HCT116 (cell line): ENCODE measurements around the gene LYRM4. TPM values are rescaled to one million over a fixed set of nuclear protein-coding genes. Genes with fewer than 3 reads are reported as not detected.

Experiments
- ATAC-seq: fragments of 200-7000 bp; cut with Tn5 transposase; 2 replicates; pipeline ENCODE4 v1.9.1; 2020; ENCODE audit warnings: mild to moderate bottlenecking, moderate library complexity
- BruUV-seq: library from RNA; stranded (reverse); fragments of 400-500 nt; replicated peaks from 2 replicates; lab custom pipeline; 2021; lab: Mats Ljungman, UMichigan
- CTCF ChIA-PET: fragments of 300-600 bp; sonication (Branson Sonifier 250); formaldehyde crosslinking; loops from one replicate; lab custom pipeline; 2021; ENCODE audit warnings: antibody characterized with exemption; lab: Charles Lee
- POLR2A ChIA-PET: fragments of 300-600, 350-600 bp; sonication (Branson Sonifier 250); formaldehyde crosslinking; loops from one replicate; lab custom pipeline; 2021; ENCODE audit warnings: antibody characterized with exemption; lab: Charles Lee
- RAD21 ChIA-PET, 2 experiments: fragments of 300-600 bp; sonication (Branson Sonifier 250); formaldehyde crosslinking; loops; one replicate each; lab custom pipeline; 2023; ENCODE audit warnings: low total read pairs in 2 of 2; ENCODE audit not compliant: uncharacterized antibody in 2 of 2, unreplicated experiment in 2 of 2, low non-redundant PET in 1 of 2; lab: Charles Lee
- DNase-seq: peaks from one replicate; pipeline ENCODE4 v3.0.0-alpha.2; 2010; ENCODE audit warnings: low read depth, low spot score
- H2AFZ ChIP-seq: fragments of 200-600 bp; shearing (Covaris generic), sonication (generic); 2 replicates; pipeline ENCODE4 v1.6.1; 2017; ENCODE audit warnings: low read depth, mixed run types, mixed read lengths, antibody characterized with exemption, low read length; ENCODE audit not compliant: poor library complexity, severe bottlenecking
- H3K27ac ChIP-seq: 2 replicates; pipeline ENCODE4 v1.5.1; 2012; ENCODE audit warnings: low read depth, low read length
- H3K27me3 ChIP-seq: fragments of 200-600 bp; sonication (generic); 2 replicates; pipeline ENCODE4 v1.6.1; 2016; ENCODE audit warnings: mixed run types, low read length, mixed read lengths; ENCODE audit not compliant: insufficient read depth
- H3K36me3 ChIP-seq, 2 experiments: fragments of 200-500 bp in 1 of 2; fragments of 200-600 bp in 1 of 2; sonication (Bioruptor generic) in 1 of 2; sonication (generic) in 1 of 2; 2 replicates each; pipeline versions ENCODE4 v1.5.1 to v1.6.1; 2014 to 2016; ENCODE audit warnings: low read length in 2 of 2, inconsistent platforms in 1 of 2, mixed read lengths in 1 of 2, mixed run types in 1 of 2; ENCODE audit not compliant: insufficient read depth in 2 of 2, control insufficient read depth in 1 of 2
- H3K4me1 ChIP-seq, 2 experiments: fragments of 200-600 bp in 1 of 2; sonication (generic) in 1 of 2; 2 replicates each; pipeline versions ENCODE4 v1.5.1 to v1.6.1; 2012 to 2017; ENCODE audit warnings: low read length in 2 of 2, inconsistent platforms in 1 of 2, mild to moderate bottlenecking in 1 of 2, mixed read lengths in 1 of 2, mixed run types in 1 of 2, moderate library complexity in 1 of 2; ENCODE audit not compliant: insufficient read depth in 2 of 2, control insufficient read depth in 1 of 2
- H3K4me2 ChIP-seq: fragments of 200-600 bp; sonication (generic); 2 replicates; pipeline ENCODE4 v1.6.1; 2017; ENCODE audit warnings: mixed run types, low read length, mixed read lengths
- H3K4me3 ChIP-seq, 2 experiments: fragments of 200-600 bp in 1 of 2; sonication (generic) in 1 of 2; replicated peaks in 1 of 2; 2 replicates each; pipeline ENCODE4 v1.5.1; 2011 to 2016; ENCODE audit warnings: low read length in 2 of 2, control low read depth in 1 of 2, low read depth in 1 of 2, mild to moderate bottlenecking in 1 of 2, mixed read lengths in 1 of 2, mixed run types in 1 of 2
- H3K79me2 ChIP-seq: fragments of 200-600 bp; sonication (generic); 2 replicates; pipeline ENCODE4 v1.6.1; 2017; ENCODE audit warnings: mild to moderate bottlenecking, mixed run types, low read length, moderate library complexity, mixed read lengths; ENCODE audit not compliant: insufficient read depth
- H3K9ac ChIP-seq: fragments of 200-600 bp; sonication (generic); 2 replicates; pipeline ENCODE4 v1.6.1; 2016; ENCODE audit warnings: low read length, mixed read lengths
- H3K9me2 ChIP-seq: fragments of 200-600 bp; sonication (generic), shearing (Covaris generic); 2 replicates; pipeline ENCODE4 v1.6.1; 2017; ENCODE audit warnings: mixed run types, mild to moderate bottlenecking, moderate library complexity; ENCODE audit not compliant: insufficient read depth
- H3K9me3 ChIP-seq, 2 experiments: fragments of 200-500 bp in 1 of 2; fragments of 200-600 bp in 1 of 2; sonication (Bioruptor generic) in 1 of 2; sonication (generic) in 1 of 2; 2 replicates each; pipeline ENCODE4 v1.6.1; 2014 to 2017; ENCODE audit warnings: low read length in 2 of 2, mixed read lengths in 2 of 2, inconsistent platforms in 1 of 2, low read depth in 1 of 2, mild to moderate bottlenecking in 1 of 2, mixed run types in 1 of 2, moderate library complexity in 1 of 2; ENCODE audit not compliant: control insufficient read depth in 1 of 2, insufficient read depth in 1 of 2
- H4K20me1 ChIP-seq: fragments of 200-600 bp; sonication (generic), shearing (Covaris generic); 2 replicates; pipeline ENCODE4 v1.6.1; 2017; ENCODE audit warnings: mixed run types, mild to moderate bottlenecking, moderate library complexity; ENCODE audit not compliant: insufficient read depth
- ATF3 ChIP-seq: IDR thresholded peaks from 2 replicates; pipeline ENCODE4 v1.6.1; 2012
- CBX3 ChIP-seq: IDR thresholded peaks from 2 replicates; pipeline ENCODE4 v1.6.1; 2012; ENCODE audit warnings: low read depth
- CEBPB ChIP-seq: IDR thresholded peaks from 2 replicates; pipeline ENCODE4 v1.6.1; 2012; ENCODE audit warnings: low read depth
- EGR1 ChIP-seq: IDR thresholded peaks from 2 replicates; pipeline ENCODE4 v1.6.1; 2012; ENCODE audit warnings: low read depth
- ELF1 ChIP-seq: IDR thresholded peaks from 2 replicates; pipeline ENCODE4 v1.6.1; 2012; ENCODE audit warnings: low read depth, borderline replicate concordance
- EZH2 ChIP-seq: fragments of 200-600 bp; sonication (generic); IDR thresholded peaks from 2 replicates; pipeline ENCODE4 v1.6.1; 2017; ENCODE audit warnings: antibody characterized with exemption, mixed run types
- FOSL1 ChIP-seq: IDR thresholded peaks from 2 replicates; pipeline ENCODE4 v1.6.1; 2012; ENCODE audit warnings: low read depth
- JUND ChIP-seq: IDR thresholded peaks from 2 replicates; pipeline ENCODE4 v1.6.1; 2012
- POLR2A ChIP-seq: IDR thresholded peaks from 2 replicates; pipeline ENCODE4 v1.7.0; 2011; ENCODE audit warnings: borderline replicate concordance; ENCODE audit not compliant: insufficient read depth, insufficient read length; ENCODE audit errors: extremely low read depth
- POLR2AphosphoS5 ChIP-seq: IDR thresholded peaks from 2 replicates; pipeline ENCODE4 v1.6.1; 2011; ENCODE audit warnings: mild to moderate bottlenecking, low read depth, low read length, moderate library complexity
- REST ChIP-seq: IDR thresholded peaks from 2 replicates; pipeline ENCODE4 v1.6.1; 2012; ENCODE audit warnings: low read depth
- SIN3A ChIP-seq: IDR thresholded peaks from 2 replicates; pipeline ENCODE4 v1.6.1; 2012; ENCODE audit warnings: low read depth
- SRF ChIP-seq: IDR thresholded peaks from 2 replicates; pipeline ENCODE4 v1.6.1; 2012; ENCODE audit warnings: low read depth
- TCF7L2 ChIP-seq: IDR thresholded peaks from 2 replicates; pipeline ENCODE4 v1.7.0; 2011; ENCODE audit warnings: borderline replicate concordance, inconsistent platforms; ENCODE audit not compliant: insufficient read depth, insufficient read length; ENCODE audit errors: extremely low read depth
- YY1 ChIP-seq: IDR thresholded peaks from 2 replicates; pipeline ENCODE4 v1.6.1; 2011; ENCODE audit warnings: low read length, low read depth, moderate library complexity, mild to moderate bottlenecking; ENCODE audit not compliant: insufficient replicate concordance; ENCODE audit errors: extremely low read depth
- ZFX ChIP-seq: fragments of 450-650 bp; IDR thresholded peaks from 2 replicates; pipeline ENCODE4 v1.6.1; 2017
- ZNF274 ChIP-seq: fragments of 200-500 bp; sonication (Bioruptor generic); IDR thresholded peaks from 2 replicates; pipeline ENCODE4 v1.6.1; 2014; ENCODE audit warnings: mild to moderate bottlenecking, low read depth, low read length, inconsistent platforms
- intact Hi-C: fragments of 100-400 bp; cut with micrococcal nuclease; formaldehyde crosslinking; loops from 2 replicates; pipeline ENCODE4 v1.10.0; 2022
- total RNA-seq: library from RNA; stranded (reverse); gene quantifications from one replicate; pipeline ENCODE4 v1.2.1, GENCODE V29; 2021; ENCODE audit not compliant: unreplicated experiment
- TF ChIP-seq, protein P1 (sequence below): IDR thresholded peaks from 2 replicates; pipeline ENCODE4 v1.6.1; 2012
- TF ChIP-seq, protein P2 (sequence below), 3 experiments: fragments of 200-600 bp in 1 of 3; sonication (generic) in 1 of 3; IDR thresholded peaks in 2 of 3; conservative IDR thresholded peaks in 1 of 3; 2 replicates each; pipeline ENCODE4 v1.5.1; 2012 to 2017; ENCODE audit warnings: low read depth in 2 of 3, low read length in 2 of 3, antibody characterized with exemption in 1 of 3, borderline replicate concordance in 1 of 3, control low read depth in 1 of 3, mild to moderate bottlenecking in 1 of 3, mixed read lengths in 1 of 3, mixed run types in 1 of 3, moderate library complexity in 1 of 3; ENCODE audit not compliant: insufficient read depth in 1 of 3

Gene LYRM4
- total RNA-seq, 1 experiment from 2014 or later: 30.1 TPM

- DNase-seq (no peak), ATAC-seq (no peak)
- ChIA-PET CTCF (interaction anchor here (1.3 kb wide), 1 partner anchor 38 kb away, joined by 3 read pairs; no protein-coding TSS in a partner anchor), RAD21 (no interaction called here), POLR2A (no interaction called here)
- H3K4me1 ChIP-seq: peaks cover 0 to 5% of the 10 kb centered on the region in 2 experiments; a peak in 1 of 4 replicates
- H3K27me3 ChIP-seq: no peaks in the 10 kb centered on the region
- no peak overlapping the region for H3K9ac ChIP-seq
- no peaks in the 10 kb centered on the region for H4K20me1 ChIP-seq
- no TSS peak for BruUV-seq
- peaks cover 3% of the 10 kb centered on the region for H3K79me2 ChIP-seq
- H3K4me3 ChIP-seq: no peak overlapping the region
- no peaks in the 10 kb centered on the region for H3K9me2 ChIP-seq
- no peaks in the 10 kb centered on the region for H3K36me3 ChIP-seq
- no peaks in the 10 kb centered on the region for H3K9me3 ChIP-seq
- H3K4me2 ChIP-seq: no peak overlapping the region
- intact Hi-C loops: no loop called here
- no peak overlapping the region for H3K27ac ChIP-seq
- no peak overlapping the region for H2AFZ ChIP-seq
- TF ChIP-seq YY1 (no peak), ELF1 (no peak), SRF (no peak), REST (no peak), POLR2AphosphoS5 (no peak), JUND (no peak), EGR1 (no peak), ZNF274 (no peak), FOSL1 (no peak), CBX3 (no peak), ZFX (no peak), SIN3A (no peak), TCF7L2 (no peak), ATF3 (no peak), CEBPB (no peak), POLR2A (no peak), EZH2 (no peak)
- TF ChIP-seq, protein P1, sequence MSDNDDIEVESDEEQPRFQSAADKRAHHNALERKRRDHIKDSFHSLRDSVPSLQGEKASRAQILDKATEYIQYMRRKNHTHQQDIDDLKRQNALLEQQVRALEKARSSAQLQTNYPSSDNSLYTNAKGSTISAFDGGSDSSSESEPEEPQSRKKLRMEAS: no peak
- TF ChIP-seq, protein P2, sequence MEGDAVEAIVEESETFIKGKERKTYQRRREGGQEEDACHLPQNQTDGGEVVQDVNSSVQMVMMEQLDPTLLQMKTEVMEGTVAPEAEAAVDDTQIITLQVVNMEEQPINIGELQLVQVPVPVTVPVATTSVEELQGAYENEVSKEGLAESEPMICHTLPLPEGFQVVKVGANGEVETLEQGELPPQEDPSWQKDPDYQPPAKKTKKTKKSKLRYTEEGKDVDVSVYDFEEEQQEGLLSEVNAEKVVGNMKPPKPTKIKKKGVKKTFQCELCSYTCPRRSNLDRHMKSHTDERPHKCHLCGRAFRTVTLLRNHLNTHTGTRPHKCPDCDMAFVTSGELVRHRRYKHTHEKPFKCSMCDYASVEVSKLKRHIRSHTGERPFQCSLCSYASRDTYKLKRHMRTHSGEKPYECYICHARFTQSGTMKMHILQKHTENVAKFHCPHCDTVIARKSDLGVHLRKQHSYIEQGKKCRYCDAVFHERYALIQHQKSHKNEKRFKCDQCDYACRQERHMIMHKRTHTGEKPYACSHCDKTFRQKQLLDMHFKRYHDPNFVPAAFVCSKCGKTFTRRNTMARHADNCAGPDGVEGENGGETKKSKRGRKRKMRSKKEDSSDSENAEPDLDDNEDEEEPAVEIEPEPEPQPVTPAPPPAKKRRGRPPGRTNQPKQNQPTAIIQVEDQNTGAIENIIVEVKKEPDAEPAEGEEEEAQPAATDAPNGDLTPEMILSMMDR (IDR thresholded peaks at IDR 0.05 in 2 of 3, conservative IDR thresholded peaks at IDR 0.05 in 1 of 3; ENCODE audit: borderline replicate concordance in 1 of 3, insufficient read depth in 1 of 3, low read depth in 2 of 3, low read length in 2 of 3): no peak
These were observed 79.0 kb downstream of the LYRM4 start for GRCh38 chr6:5181510-5182317.
